ENCODE measurements around the gene BCLAF3.

The BCLAF3 gene

DNA sequence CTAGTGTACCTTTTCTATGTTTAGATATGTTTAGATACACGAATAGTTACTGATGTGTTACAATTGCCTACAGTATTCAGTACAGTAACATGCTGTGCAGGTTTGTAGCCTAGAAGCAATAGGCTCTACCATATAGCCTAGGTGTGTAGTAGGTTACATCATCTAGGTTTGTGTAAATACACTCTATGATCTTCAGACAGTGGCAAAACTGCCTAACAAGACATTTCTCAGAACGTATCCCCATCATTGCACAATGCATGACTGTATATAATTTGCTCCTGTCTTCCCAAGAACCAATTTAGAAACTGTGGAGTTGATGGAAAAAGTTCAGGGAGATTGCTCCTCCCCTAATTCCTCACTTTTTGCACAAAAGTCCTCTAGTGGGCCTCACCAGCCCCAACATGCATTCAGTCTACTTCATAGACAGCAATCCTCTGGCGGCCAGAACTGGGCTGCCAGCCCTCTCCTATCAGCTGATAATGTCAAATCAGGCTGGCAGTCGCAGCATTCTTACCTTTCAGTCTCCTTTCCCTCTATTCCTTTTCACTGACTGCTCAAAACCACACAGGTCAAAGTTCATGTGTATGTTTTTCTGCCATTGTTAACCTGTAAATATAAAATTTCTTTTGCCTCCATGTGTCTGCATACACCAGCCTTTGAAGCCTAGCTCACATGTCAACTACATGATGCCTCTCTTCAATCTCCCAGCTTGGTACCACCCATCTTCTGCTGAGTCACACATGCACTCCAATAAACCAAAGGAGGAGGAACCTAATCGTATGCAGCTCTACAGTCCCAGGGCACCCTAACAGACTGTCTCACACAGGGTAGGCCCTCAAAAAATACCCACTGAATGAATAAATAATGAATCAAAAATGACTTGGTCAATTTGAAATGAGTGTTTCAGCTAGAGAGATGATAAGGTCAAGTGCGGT, 32.0 kb downstream of the BCLAF3 start:
- TF ChIP-seq, protein P1, sequence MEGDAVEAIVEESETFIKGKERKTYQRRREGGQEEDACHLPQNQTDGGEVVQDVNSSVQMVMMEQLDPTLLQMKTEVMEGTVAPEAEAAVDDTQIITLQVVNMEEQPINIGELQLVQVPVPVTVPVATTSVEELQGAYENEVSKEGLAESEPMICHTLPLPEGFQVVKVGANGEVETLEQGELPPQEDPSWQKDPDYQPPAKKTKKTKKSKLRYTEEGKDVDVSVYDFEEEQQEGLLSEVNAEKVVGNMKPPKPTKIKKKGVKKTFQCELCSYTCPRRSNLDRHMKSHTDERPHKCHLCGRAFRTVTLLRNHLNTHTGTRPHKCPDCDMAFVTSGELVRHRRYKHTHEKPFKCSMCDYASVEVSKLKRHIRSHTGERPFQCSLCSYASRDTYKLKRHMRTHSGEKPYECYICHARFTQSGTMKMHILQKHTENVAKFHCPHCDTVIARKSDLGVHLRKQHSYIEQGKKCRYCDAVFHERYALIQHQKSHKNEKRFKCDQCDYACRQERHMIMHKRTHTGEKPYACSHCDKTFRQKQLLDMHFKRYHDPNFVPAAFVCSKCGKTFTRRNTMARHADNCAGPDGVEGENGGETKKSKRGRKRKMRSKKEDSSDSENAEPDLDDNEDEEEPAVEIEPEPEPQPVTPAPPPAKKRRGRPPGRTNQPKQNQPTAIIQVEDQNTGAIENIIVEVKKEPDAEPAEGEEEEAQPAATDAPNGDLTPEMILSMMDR (IDR thresholded peaks at IDR 0.05; ENCODE audit: low read depth, low read length, missing control alignments), result no peak
- H3K4me3 ChIP-seq (replicated peaks; ENCODE audit: low read depth, low read length), result no peak overlapping the region
- no peak for DNase-seq (ENCODE audit: extremely low read depth, low read depth)

DNA sequence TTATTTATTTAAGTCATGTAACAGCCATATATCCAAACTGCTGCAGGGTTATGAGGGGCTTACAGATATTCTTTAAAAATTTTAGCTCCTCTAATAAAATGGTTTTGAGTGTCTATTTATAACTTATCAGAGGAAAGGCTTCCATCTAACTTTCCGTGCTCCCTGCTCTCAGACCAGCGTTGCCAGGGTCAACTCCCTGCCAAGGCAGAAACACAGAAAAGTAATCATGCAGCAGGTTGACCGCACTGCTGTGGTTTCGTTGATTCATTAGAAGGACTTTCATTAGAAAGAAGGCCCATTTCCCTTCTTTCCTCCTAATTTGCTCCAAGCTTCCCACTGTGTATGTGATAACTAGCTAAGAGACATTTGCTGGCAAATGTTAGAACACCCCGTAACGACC, 33.9 kb downstream of the BCLAF3 start:
- DNase-seq (ENCODE audit: extremely low read depth, low read depth), result no peak
- TF ChIP-seq, protein P1 (IDR thresholded peaks at IDR 0.05; ENCODE audit: low read depth, low read length, missing control alignments), result no peak
- no peak overlapping the region for H3K4me3 ChIP-seq (replicated peaks; ENCODE audit: low read depth, low read length)

DNA sequence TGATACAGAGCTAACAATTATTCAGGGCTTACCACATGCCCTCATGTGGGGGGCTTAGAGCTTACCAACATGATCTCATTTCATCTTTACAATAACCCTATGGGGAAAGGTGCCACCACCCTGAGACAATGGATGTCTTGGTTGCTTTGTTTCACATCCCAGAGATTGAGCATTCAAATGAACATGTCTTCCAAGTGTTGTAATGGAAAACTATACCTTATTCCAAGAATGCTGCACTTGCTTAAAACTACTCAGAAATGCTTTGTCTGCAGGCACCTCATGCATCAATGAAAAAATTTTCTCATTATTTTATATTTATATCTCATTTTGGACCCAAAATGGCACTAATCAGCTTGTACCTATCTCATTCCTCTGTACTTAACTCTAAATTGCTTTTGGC, 34.6 kb downstream of the BCLAF3 start:
- no peak for DNase-seq (ENCODE audit: extremely low read depth, low read depth)
- TF ChIP-seq, protein P1 (IDR thresholded peaks at IDR 0.05; ENCODE audit: low read depth, low read length, missing control alignments), result no peak
- no peak overlapping the region for H3K4me3 ChIP-seq (replicated peaks; ENCODE audit: low read depth, low read length)

DNA sequence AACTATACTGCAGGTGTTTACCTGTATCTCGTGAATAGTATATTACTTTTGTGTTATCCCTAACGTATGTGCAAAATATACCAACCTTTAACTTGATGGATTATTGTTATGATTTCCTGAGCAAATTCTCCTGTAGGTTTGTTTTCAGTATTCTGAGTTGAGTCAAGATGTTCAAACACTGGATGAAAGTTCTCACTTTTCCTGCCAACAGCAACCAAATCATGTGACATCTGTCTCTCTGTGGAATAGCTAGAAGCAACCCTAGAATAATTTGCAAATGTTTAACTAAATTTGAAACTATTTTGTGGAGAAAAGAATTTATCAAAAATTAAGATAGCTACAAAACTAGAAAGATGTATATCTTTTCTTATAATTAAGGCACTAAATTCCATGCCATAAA, 35.6 kb downstream of the BCLAF3 start:
- DNase-seq (ENCODE audit: extremely low read depth, low read depth), result no peak
- H3K4me3 ChIP-seq (replicated peaks; ENCODE audit: low read depth, low read length), result no peak overlapping the region
- TF ChIP-seq, protein P1 (IDR thresholded peaks at IDR 0.05; ENCODE audit: low read depth, low read length, missing control alignments), result no peak

DNA sequence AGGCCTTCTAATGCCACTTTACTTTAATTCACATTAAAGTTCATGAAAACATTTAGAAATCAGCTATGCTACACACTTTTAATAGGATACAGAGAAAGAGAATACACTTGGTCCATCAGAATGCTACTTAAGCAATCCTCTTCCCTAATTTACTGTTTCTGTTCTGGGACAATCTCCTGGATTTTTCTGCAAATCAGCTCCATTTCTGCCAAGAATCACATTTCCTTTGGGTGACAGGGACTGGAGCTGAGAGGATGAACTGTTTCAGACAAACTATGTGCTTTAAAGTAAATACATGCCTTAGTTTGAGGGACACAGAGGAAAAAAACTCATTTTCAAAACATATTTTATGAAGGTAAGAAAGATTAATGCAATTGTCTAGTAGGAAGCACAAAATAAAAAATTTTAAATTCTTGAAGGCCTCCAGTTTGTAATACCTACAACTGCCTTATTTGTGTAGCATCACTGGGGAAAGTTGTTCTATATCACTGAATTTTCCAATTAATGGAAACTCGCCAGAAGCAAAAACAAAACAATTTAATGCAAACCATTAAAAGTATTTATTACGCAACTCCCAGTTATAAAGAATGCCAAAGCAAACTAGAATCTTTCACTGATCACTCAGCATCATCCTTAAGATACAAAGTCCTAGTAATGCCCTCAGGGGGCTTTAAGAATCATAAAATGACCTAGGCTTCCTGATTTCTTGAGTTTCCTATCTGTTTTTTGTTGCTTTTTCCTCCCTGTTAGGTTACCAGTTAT, 36.3 kb downstream of the BCLAF3 start:
- H3K4me3 ChIP-seq (replicated peaks; ENCODE audit: low read depth, low read length), result no peak overlapping the region
- TF ChIP-seq, protein P1 (IDR thresholded peaks at IDR 0.05; ENCODE audit: low read depth, low read length, missing control alignments), result no peak
- no peak for DNase-seq (ENCODE audit: extremely low read depth, low read depth)

DNA sequence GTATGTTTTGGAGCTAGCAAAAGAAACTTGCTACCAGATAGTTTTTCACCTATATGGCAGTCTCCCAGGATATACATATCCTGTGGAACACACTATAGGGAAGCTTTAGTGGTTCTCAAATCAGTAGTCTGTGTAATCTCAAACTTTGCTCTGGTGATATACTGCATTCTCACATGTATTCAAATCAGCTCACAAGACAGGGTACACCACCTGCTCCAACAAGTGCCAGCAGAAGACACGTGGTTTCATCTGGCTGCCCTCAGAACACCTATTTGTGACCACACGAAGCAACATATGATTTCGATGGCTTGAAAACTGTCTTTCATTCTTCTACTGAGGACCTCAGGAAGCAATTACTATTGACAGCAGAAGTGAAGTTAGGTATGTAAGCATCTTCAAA, 37.7 kb downstream of the BCLAF3 start:
- no peak for DNase-seq (ENCODE audit: extremely low read depth, low read depth)
- TF ChIP-seq, protein P1 (IDR thresholded peaks at IDR 0.05; ENCODE audit: low read depth, low read length, missing control alignments), result no peak
- H3K4me3 ChIP-seq (replicated peaks; ENCODE audit: low read depth, low read length), result no peak overlapping the region
